GM19239 (cell line): ENCODE data around the gene TNFRSF1A.
"Not testable (repeated sequence)": the region's sequence is repeated elsewhere in the genome, so short reads cannot be mapped to it uniquely, and the experiment has no call there.

ENCODE experiments used
- DNase-seq: peaks from one replicate; pipeline ENCODE4 v3.0.0; 2011; ENCODE audit warnings: low spot score; ENCODE audit not compliant: insufficient read length
- FAIRE-seq: peaks from 2 replicates; lab custom pipeline; 2011; peaks lifted over from hg19 to GRCh38; lab: Jason Lieb, UNC

TNFRSF1A gene

DNA sequence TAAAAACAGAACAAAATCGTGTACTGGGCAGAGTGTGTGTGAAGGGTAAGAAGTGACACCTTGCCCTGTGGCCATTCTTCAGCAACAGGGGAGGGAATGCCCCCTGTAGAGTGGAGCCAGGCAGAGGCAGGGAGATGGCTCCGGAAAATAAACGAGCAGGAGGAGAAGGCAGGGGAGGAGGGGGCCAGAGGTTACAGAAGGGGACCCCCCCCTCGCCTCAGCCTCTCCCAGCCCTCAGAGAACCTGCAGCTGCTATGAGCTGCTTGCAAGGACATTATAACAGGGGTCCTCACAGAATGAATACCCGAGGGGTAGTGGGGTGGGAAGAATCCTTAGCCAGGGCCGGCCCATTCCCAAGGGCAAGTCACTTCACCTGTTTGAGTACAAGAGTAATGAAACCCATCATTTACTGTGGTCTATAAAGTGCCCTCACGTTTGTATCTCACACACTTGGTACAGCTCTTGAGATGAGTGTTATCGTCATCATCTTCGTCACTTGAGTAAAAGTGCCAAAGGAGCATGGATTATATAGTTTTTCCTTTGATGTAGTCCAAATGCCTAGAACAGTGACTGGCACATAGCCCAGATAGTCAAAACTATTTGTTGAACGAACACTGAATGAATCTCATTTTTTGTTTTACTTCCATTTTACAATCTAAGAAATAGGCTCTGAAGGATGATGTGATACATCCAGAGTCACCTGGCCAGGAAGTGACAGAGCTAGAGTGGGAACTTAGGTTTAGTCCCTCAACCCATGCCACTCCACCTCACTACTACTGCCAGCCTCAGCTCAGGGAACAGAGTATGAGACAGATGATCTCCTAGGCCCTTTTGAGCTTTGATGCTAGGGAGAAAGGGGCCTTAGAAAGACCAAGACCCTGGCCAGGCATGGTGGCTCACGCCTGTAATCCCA is 19.0 kb upstream of the TNFRSF1A start:
- FAIRE-seq (no peak), DNase-seq (no peak)

DNA sequence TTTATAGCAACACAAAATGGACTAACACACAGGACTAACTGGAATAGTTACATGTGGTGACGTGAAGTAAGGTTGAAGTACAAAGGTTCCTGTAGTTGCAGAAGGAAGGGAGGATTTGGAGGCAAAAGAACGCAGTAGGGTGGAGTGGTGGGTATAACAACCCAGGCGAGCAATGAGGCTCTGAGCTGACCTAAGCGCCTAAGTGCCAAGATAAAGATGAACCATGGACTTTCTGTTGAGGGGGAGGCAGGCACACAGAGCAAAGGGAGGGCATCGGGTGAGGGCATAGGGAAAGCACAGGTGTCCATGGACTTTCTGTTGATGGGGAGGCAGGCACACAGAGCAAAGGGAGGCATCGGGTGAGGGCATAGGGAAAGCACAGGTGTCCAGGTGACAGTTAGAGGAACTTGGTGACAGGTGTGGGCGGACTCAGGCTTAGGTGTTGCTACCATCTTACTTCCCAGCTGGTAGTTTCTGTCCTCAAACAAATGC is 18.2 kb upstream of the TNFRSF1A start:
- FAIRE-seq (no peak), DNase-seq (no peak)

DNA sequence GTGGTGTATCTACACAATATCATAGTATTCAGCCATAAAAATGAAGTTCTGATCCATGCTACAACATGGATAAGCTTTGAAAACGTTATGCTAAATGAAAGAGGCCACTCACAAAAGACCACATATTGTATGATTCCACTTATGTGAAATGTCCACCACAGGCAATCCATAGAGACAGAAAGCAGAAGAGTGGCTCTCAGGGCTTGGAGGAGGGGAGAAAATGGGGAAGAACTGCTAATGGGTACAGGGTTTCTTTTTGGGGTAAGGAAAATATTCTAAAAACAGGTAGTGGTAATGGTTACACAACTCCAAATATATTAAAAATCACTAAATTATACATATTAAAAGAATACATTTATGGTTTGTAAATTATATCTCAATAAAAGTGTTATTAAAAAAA is 17.0 kb upstream of the TNFRSF1A start:
- no peak for FAIRE-seq
- no peak for DNase-seq

DNA sequence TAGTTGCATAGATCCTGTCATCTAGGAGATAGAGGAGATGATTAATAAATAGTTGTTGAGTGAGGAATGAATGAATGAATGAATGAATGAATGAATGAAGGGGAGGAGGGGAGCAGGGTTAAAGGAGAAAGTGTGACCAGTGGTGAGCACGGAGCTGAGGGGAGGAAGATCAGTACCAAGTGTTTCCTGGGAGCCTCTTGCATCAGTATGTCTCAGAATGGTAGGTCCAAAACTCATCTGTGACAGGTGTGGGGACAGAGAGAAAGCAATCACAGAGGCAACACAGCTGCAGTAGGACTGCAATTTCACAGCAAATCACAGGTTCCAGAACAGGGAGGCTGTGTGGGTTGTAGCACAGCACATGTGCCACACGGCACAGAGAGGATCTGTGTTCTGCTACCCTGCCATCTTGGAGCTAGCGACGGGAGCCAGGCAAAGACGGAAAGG is 14.5 kb upstream of the TNFRSF1A start:
- FAIRE-seq (no peak), DNase-seq (no peak)

DNA sequence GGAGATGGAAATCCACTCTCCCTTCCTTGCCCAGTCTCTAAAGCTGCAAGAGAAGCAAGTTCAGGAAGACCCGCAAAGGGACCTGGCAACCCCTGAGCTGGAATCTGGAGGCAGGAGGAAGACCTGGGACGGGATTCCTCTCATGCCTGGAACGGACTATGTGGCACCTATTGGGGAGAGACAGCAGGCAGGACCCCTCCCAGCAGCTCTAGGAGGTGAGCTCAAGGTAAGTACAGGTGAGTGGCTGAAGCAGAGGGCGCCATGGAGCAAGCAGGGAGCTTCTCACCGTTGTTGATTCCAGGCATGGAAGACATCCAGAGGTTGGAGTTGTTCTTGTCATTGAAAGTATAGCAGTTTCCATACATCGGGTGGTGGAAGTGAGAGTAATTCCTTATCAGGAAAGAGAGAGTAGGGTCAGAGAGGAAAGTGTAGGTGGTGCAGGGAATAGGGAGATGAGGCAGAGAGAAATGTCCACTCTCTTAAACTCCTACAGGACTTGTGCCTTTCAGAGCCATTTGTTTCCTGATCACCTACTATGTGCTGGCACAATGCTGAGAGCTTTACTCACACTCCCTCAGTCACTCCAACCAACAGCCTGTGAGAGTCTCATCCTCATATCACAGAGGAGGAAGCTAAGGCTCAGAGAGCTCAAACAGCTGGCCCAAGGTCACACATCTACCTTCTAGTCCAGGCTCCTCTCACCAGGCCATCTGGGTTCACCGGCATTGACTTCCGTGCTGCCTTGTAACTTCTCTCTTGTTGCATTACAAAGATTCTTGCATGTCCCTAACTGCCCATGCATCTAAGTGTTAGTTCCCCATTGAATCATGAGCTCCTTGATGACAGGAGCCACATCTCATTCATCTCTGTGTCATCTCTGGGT is 13.9 kb upstream of the TNFRSF1A start:
- FAIRE-seq (no peak), DNase-seq (no peak)

DNA sequence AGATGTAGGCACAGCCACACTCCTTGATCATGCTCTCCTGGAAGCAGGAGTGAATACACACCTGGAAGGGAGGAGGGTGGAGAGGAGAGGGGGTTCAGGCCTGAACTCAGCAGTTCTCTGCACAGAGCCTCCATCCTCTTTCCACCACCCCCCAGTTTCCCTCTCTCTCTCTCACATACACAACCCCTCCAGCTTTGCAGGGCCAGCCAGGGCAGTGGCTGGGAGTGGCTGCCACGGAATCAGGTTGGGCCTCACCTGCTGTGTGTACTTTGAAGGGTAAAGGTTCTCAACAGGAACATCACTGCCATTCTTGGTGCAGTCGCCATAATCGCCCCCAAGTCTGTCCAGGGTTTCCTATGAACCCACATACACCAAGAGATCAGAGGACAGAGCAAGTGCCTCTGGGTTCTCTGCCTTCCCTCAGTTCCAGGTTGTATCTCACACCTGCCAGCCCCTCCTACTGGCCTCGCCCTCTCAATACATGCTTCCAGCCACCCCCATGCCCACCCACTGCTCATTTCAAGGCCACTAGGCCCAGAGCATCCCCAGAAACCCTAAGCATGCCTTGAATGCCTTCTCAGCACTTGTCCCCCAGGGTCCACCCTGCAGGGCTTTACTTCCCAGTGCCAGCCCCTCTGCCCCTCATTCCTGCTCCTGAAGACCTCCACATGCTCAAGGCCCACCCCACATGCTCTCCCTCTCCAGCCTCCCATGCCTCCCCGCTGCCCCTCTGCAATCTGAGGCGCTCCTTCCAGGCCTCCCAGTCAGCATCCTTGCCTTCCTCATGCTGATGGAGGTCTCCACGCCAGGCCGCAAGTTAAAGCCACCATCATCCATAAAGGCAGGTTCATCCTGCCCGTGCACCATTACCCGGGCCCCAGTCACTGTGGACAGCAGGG is 12.9 kb upstream of the TNFRSF1A start:
- FAIRE-seq = no peak

DNA sequence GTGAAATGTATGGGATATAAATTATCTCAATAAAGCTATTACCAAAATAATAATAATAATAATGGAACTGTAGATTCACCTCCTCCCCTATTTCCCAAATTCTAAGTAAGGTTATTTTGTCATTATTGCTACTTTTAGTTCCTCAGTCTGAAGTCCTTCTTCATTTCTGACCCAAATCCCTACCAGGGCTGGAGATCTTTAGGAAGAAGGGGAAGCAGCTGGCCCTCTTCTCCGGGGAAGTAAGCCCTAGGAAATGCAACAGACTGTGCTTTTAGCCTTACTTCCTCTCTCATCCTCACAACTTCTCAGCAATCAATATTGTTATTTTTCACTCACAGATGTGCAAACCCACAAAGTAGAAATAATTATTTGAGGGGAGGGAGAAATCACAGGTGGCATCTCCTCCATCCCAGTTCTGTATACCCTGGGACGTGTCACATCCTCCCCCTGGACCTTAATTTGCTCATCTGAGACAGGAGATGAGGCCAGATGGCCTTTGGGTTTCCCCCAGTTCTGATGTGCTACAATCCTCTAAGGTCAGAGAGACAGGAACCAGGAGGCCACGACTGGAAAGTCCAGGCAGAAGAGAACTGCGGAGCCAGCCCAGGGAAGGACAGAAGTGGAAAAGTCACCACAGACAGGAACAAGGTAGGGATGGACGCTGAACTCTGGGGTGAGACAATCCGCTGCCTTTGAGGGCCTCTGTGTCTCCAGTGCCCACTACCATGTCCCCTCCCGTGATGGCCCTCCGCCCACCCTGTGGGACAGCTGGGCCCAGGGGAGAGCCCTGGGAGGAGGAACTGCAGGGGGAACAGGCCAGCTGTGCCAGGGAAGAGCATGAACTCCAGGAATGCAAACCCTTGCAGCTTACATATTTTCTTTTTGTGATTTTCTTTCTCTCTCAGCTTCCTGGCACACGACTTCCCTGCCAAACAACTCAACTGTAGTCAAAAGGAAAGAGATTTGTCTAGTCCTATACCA is 10.6 kb upstream of the TNFRSF1A start:
- FAIRE-seq = no peak
- DNase-seq = no peak

More for the DNA sequence above, 12.9 kb upstream of the TNFRSF1A start:
- DNase-seq = no peak

DNA sequence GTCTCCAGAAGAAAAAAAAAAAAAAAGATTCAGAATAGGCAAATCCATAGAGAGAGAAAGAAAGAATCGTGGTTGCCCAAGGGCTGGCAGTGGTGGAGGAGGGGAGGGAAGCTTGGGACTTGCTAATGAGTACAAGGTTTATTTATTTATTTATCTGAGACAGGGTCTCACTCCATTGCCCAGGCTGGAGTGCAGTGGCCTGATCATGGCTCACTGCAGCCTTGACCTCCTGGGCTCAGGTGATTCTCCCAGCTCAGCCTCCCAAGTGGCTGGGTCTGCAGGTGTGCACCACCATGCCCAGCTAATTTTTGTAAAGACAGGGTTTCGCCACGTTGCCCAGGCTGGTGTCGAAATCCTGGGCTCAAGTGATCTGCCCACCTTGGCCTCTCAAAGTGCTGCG is 9.7 kb upstream of the TNFRSF1A start:
- FAIRE-seq = no peak

DNA sequence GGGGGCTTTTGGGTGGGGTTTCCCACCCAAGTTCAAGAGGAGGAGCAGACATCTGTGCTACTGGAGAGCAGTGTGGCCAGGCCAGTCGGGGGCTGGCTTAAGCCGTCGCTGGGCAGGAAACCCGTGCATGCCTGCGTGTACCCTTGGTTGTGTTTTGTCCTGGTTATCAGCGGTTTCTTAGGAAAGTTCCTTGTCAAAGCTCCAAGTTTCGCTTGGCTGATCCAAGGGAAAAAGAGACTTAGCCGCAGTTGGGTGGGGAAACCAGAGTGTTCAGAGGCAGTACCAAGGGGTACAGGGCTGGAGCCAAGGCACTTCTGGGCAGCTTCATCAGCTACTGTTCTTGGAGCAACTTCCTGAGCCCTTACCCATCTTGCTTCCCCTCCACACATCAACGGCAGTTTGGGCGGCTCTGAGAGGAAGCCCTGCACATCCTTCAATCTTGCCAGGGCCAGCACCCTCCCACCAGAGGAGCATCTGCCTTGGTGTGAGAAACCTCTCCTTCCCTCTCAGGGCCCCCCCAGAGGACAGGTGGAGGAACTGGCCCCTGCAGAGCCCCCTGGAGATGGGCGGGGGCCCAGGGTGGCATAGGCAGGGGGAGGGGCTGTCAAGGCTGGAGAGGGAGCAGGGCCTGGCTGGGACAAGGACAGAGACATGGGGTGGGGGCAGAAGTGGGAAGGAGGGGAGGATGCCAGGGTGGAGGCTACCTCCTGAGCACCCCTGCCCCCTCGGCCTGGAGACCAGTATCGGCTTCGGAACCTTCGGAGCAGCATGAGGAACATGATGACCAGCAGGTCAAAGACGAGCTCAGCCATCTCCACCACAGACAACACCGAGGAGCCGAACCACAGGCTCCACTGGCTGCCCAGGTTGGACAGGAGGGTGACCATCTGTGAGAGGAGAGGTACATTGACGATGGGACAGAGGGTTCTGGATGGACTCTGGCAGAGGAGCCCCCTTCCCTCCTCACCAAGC is 5.8 kb upstream of the TNFRSF1A start:
- FAIRE-seq (no peak), DNase-seq (no peak)

More for the DNA sequence above, 9.7 kb upstream of the TNFRSF1A start:
- no peak for DNase-seq

DNA sequence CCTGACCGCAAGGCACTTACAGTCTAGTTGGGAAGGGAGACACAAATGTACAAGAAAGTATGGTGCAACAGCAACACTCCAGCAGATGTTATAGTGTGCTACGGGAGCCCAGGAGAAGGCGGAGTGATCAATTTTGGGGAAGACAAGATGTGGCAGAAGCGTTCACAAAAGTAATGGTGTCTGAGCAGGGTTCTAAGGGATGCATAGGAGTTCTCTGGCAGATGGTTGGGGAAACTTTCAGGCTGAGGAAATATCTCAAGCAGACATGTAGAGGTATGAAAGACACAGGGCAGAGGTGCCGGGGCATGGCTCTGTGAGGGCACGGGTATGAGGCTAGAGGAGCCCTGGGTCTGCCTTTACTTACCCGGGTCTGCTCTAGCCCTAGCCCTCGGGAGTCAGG is 5.1 kb upstream of the TNFRSF1A start:
- no peak for FAIRE-seq
- DNase-seq = no peak

DNA sequence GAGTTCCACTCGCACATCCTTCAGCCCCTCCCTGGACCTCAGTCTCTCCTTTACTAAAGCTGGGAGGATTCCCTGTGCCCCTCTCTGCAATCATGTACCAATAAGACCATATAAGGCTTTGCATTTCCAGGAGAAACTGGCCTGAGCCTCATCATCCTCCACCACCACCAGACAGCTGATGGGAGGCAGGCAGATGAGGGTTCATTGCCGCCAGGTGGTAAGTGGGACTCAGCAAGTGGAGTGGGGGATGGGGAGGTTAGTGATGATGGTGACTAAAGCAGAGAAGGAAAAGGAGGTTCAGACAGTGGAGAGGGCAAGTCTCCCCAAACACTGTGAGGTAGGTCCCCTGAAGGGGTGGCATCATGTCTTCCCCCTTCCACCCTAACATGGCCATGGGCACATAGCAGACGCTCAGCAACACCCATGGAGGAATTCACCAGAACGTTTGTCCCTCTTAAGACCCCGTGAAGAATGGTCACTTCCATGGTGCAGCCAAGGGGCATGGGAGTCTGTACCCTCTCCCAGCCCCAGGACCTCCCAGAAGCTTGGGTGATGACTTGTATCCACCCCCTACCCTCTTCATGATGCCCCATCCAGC is 4.5 kb upstream of the TNFRSF1A start:
- DNase-seq = no peak
- FAIRE-seq = no peak

DNA sequence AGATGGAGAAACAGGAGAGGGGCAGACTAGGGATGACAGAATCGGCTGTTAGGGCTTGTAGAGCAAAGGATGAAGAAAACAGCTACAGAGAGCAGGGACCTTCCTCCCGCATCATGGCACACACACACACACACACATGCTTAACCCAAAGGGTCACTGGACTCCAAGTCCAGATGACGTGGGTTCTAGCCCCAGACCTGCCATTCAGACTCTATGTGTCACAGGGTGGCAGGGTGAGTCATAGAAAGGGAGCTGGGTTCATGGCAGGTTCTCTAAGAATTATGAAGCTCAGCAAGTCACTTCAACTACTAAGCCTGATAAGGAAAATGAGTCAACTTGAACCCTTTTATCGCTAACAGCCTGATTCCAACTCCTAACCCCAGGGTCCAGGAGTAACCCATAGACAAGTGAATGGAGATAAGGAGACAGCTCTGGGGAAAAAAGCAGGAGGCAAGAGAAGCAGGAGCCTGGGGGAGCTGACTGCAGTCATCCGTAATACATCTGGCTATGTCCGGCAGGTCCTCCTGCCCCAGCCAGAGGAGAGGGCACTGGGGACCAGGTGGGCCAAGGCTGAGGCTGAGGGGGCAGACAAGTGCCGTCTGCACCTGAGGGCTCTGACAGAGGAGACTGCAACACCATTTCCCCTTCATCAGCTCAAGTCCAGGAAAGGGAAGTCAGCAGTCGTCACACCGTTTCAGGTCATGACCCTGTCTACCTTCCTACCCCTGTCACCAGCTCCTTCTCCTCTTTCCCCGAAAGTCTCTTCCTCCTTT is 3.6 kb upstream of the TNFRSF1A start:
- FAIRE-seq (no peak), DNase-seq (no peak)

DNA sequence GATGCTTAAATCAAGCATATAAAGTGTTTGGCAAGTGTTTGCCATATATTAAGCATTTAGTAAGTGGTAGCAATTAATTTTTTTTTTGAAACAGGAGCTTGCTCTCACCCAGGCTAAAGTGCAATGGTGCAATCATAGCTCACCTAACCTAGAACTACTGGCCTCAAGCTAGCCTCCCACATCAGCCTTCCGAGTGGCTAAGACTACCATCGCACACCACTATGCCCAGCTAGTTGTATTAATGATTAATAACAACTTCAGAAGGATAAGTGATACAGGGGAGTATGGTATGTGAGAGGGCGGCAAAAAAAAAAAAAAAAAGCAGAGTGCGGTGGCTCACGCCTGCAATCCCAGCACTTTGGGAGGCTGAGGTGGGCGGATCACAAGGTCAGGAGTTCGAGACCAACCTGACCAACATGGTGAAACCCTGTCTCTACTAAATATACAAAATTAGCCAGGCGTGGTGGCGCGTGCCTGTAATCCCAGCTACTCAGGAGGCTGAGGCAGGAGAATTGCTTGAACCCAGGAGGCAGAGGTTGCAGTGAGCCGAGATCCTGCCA is 2.3 kb upstream of the TNFRSF1A start:
- FAIRE-seq, DNase-seq: not testable (repeated sequence)

DNA sequence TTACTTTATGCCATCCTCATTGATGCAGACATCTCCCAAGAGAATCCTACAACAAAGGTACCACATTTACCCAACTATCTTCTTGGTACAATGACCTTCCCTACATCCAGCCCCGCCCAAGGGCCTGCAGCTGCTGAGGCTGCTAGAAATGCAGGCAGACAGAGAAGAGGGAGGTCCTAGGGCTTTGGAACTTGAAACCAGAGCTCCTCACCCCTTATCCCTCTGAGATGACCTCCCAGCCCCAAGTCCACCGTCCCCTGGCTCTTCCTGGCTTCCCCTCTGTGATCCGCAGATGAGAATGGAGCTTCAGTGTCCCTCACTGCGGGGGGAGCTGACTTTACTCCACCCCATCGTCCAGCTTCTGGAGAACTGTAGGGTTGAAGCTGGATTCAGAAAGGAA is 1.6 kb upstream of the TNFRSF1A start:
- FAIRE-seq = no peak

DNA sequence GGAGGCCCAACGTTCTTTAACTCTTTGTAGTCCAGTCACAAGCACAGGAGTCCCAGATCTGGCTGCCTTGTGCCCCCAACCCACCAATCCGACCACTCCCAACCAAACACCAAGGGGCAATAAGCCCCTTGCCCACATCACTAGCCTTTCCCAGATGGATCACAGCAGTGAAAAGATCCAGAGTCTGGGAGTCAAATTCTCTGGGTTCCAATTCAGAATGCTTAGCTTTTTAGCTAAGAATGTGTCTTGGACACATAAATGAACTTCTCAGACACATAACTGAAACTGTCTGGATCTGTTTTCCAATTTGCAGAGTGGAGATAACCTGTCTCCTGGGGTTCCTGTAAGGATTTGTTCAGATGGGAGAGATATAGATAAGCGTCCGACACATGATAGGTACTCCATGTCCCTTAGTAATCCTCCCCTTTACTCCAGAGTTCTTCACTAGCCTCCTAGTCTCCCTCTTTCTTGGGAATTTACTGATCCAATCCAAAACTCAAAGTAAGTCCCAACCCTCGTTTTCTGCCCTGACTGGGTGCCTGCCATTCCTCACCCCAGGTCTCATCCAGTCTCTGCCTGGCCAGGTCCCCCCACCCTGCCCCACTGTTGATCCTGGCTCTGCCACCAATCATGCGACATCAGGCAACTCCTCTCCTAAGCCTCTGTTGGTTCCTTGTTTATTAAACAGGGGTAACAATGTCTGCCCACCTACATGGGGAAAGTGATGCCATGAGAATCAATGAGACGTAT is 439 bp upstream of the TNFRSF1A start:
- DNase-seq (no peak), FAIRE-seq (no peak)

More for the DNA sequence above, 1.6 kb upstream of the TNFRSF1A start:
- DNase-seq = no peak
